Right lobe of liver (tissue), 4 donors: Measurements from ENCODE around the gene SOD2.
A peak's percentile ranks its signal among the peaks of the same experiment; 100 is the strongest.

Experiments
- POLR2A ChIP-seq: fragments of 450-650 bp; IDR thresholded peaks from one replicate; pipeline ENCODE4 v1.6.1; 2017; ENCODE audit warnings: antibody characterized with exemption, mild to moderate bottlenecking
- TF ChIP-seq, protein P1 (sequence below), 4 donors: fragments of 200-600 bp in 3 of 4; fragments of 450-650 bp in 1 of 4; IDR thresholded peaks; one replicate each; pipeline versions ENCODE4 v1.5.1 to v1.8.0; 2016 to 2022; ENCODE audit warnings: antibody characterized with exemption in 4 of 4, mild to moderate bottlenecking in 2 of 4
- donor health status: DM: no; HTN: no; CAD: no.
- donor health status: DM: no; HTN: no; CAD: no.
- donor health status: DM: no; HTN: yes; CAD: no.

DNA sequence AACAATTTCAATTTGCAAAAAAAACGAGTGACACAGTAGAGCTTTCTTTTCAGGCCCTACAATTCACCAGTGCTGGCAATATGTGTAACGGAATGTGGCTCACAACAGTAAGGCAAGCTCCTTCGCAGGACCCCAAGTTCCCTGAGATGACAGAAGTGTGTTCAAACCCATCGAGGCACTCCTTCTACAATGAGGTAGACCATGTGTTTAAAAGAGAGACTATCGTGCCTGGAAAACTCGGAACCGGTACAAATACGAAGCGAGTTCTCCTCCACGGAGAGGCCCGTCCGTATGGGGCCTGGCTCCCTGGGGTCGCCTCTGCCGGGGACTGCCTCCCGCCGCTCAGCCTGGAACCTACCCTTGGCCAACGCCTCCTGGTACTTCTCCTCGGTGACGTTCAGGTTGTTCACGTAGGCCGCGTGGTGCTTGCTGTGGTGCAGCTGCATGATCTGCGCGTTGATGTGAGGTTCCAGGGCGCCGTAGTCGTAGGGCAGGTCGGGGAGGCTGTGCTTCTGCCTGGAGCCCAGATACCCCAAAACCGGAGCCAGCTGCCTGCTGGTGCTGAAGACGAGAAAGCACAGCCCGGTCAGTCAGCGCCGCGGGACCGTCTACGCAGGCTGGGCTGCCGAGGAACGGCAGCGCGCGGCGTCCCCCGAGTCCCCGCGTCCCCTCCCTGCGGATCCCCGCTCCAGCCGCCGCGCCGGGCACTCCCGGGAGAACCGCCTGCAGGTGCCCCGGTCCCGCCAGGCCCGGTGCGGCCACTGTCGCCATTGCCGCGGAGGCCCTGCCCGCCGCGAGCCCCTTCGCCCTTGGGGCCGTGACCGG lies 526 bp downstream of the SOD2 start:
- TF ChIP-seq, protein P1, sequence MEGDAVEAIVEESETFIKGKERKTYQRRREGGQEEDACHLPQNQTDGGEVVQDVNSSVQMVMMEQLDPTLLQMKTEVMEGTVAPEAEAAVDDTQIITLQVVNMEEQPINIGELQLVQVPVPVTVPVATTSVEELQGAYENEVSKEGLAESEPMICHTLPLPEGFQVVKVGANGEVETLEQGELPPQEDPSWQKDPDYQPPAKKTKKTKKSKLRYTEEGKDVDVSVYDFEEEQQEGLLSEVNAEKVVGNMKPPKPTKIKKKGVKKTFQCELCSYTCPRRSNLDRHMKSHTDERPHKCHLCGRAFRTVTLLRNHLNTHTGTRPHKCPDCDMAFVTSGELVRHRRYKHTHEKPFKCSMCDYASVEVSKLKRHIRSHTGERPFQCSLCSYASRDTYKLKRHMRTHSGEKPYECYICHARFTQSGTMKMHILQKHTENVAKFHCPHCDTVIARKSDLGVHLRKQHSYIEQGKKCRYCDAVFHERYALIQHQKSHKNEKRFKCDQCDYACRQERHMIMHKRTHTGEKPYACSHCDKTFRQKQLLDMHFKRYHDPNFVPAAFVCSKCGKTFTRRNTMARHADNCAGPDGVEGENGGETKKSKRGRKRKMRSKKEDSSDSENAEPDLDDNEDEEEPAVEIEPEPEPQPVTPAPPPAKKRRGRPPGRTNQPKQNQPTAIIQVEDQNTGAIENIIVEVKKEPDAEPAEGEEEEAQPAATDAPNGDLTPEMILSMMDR (IDR thresholded peaks at IDR 0.05): peak in 1 of 4 donors; percentile 16
- TF ChIP-seq POLR2A: no peak
